T-helper 22 cell (primary cell): ENCODE data around the gene SLC25A29.

Experiments
- DNase-seq: peaks from one replicate; pipeline ENCODE4 v3.0.0-alpha.2; 2020; ENCODE audit warnings: low read depth

The SLC25A29 gene

GRCh38 chr14:100281286-100282082, 24.8 kb downstream of the SLC25A29 start:
- DNase-seq, result no peak

- no peak for DNase-seq
Measured at GRCh38 chr14:100279563-100279962, 26.7 kb downstream of the SLC25A29 start.

- DNase-seq, result no peak
Measured at GRCh38 chr14:100279133-100279532, 27.1 kb downstream of the SLC25A29 start.

- DNase-seq, result no peak
Measured at GRCh38 chr14:100278702-100279101, 27.5 kb downstream of the SLC25A29 start.

GRCh38 chr14:100275214-100275613, 31.0 kb downstream of the SLC25A29 start:
- DNase-seq, result no peak

GRCh38 chr14:100274250-100274649, 32.0 kb downstream of the SLC25A29 start:
- DNase-seq, result no peak

- DNase-seq, result no peak
Measured at GRCh38 chr14:100271247-100271939, 34.9 kb downstream of the SLC25A29 start.

- DNase-seq, result no peak
Measured at GRCh38 chr14:100268591-100269207, 37.5 kb downstream of the SLC25A29 start.

GRCh38 chr14:100267990-100268389, 38.3 kb downstream of the SLC25A29 start:
- DNase-seq, result no peak

GRCh38 chr14:100263141-100263540, 43.1 kb downstream of the SLC25A29 start:
- DNase-seq, result no peak

GRCh38 chr14:100262545-100262944, 43.7 kb downstream of the SLC25A29 start:
- no peak for DNase-seq

GRCh38 chr14:100261621-100262020, 44.6 kb downstream of the SLC25A29 start:
- DNase-seq, result no peak

- no peak for DNase-seq
Measured at GRCh38 chr14:100256339-100256895, 49.8 kb downstream of the SLC25A29 start.

- DNase-seq, result no peak
Measured at GRCh38 chr14:100252684-100253083, 53.6 kb downstream of the SLC25A29 start.

- no peak for DNase-seq
Measured at GRCh38 chr14:100250732-100251465, 55.3 kb downstream of the SLC25A29 start.

- DNase-seq, result no peak
Measured at GRCh38 chr14:100246809-100247428, 59.3 kb downstream of the SLC25A29 start.

- no peak for DNase-seq
Measured at GRCh38 chr14:100243020-100243419, 63.2 kb downstream of the SLC25A29 start.

GRCh38 chr14:100241279-100241678, 65.0 kb downstream of the SLC25A29 start:
- DNase-seq, result no peak
